RWPE2 (cell line): ENCODE results near the gene ZC3H10.
A peak's percentile ranks its signal among the peaks of the same experiment; 100 is the strongest.

Source experiments
- ATAC-seq: fragments of 200-7000 bp; cut with Tn5 transposase; 3 replicates; pipeline ENCODE4 v1.9.1; 2021; ENCODE audit warnings: low read depth
- DNase-seq: peaks from one replicate; pipeline ENCODE4 v3.0.0-alpha.2; 2020; ENCODE audit warnings: low spot score
- H3K27ac ChIP-seq: fragments of 450-650 bp; 2 replicates; pipeline ENCODE4 v1.5.1; 2017; ENCODE audit warnings: mild to moderate bottlenecking; ENCODE audit not compliant: poor library complexity, severe bottlenecking
- H3K27me3 ChIP-seq: fragments of 250-450 bp; sonication (Bioruptor Pico); 2 replicates; pipeline ENCODE4 v1.5.1; 2021; ENCODE audit warnings: mild to moderate bottlenecking, moderate library complexity; ENCODE audit not compliant: insufficient read depth, poor library complexity, severe bottlenecking
- H3K36me3 ChIP-seq: fragments of 250-450 bp; sonication (Bioruptor Pico); 2 replicates; pipeline ENCODE4 v1.5.1; 2020; ENCODE audit warnings: low read depth, mild to moderate bottlenecking, moderate library complexity
- H3K4me1 ChIP-seq: fragments of 250-450 bp; sonication (Bioruptor Pico); 2 replicates; pipeline ENCODE4 v1.5.1; 2021; ENCODE audit warnings: mild to moderate bottlenecking, moderate library complexity; ENCODE audit not compliant: insufficient read depth, poor library complexity, severe bottlenecking
- H3K4me3 ChIP-seq: fragments of 250-450 bp; sonication (Bioruptor Pico); 2 replicates; pipeline ENCODE4 v1.5.1; 2021; ENCODE audit warnings: mild to moderate bottlenecking, moderate library complexity; ENCODE audit not compliant: severe bottlenecking
- H3K9me3 ChIP-seq: fragments of 250-450 bp; sonication (Bioruptor Pico); 2 replicates; pipeline ENCODE4 v1.5.1; 2021; ENCODE audit warnings: mild to moderate bottlenecking, moderate library complexity; ENCODE audit not compliant: severe bottlenecking
- TF ChIP-seq, protein P1 (sequence below): fragments of 450-650 bp; IDR thresholded peaks from one replicate; pipeline ENCODE4 v1.5.1; 2017; ENCODE audit warnings: mild to moderate bottlenecking, moderate library complexity; ENCODE audit not compliant: poor library complexity, severe bottlenecking

Gene ZC3H10

DNA sequence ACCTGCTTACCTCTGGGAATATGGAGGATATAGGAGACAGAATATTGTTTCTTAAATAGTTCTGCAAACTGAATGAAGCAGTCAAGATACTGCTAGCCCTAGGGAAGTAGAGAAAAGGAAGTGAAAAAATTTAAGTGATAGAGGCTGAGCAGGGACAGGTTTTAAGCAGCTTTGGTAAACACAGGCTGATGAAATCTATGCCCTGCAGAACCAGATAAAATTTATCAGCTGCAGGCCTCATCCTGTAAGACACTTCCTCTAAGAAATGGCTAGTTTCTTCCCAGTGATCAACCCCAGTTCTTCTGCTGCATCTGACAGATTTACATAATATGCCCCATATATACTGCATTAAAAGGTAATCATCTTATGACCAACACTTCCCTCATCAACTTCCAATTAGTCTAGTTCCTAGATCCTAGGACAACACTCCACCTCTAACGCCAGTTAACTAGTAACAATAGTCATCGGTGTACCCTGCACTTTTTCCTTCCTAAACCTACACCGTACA lies 8.7 kb downstream of the ZC3H10 start:
- Histone ChIP-seq H3K4me3 (no peak overlapping the region), H3K36me3 (peaks cover 20% of the 10 kb centered on the region), H3K27me3 (no peaks in the 10 kb centered on the region), H3K27ac (peak overlapping the region; percentile 70), H3K4me1 (peaks cover 18% of the 10 kb centered on the region), H3K9me3 (no peaks in the 10 kb centered on the region)
- ATAC-seq (no peak), DNase-seq (no peak)
- TF ChIP-seq, protein P1, sequence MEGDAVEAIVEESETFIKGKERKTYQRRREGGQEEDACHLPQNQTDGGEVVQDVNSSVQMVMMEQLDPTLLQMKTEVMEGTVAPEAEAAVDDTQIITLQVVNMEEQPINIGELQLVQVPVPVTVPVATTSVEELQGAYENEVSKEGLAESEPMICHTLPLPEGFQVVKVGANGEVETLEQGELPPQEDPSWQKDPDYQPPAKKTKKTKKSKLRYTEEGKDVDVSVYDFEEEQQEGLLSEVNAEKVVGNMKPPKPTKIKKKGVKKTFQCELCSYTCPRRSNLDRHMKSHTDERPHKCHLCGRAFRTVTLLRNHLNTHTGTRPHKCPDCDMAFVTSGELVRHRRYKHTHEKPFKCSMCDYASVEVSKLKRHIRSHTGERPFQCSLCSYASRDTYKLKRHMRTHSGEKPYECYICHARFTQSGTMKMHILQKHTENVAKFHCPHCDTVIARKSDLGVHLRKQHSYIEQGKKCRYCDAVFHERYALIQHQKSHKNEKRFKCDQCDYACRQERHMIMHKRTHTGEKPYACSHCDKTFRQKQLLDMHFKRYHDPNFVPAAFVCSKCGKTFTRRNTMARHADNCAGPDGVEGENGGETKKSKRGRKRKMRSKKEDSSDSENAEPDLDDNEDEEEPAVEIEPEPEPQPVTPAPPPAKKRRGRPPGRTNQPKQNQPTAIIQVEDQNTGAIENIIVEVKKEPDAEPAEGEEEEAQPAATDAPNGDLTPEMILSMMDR = no peak

GRCh38 chr12:56127485-56127887 lies 9.4 kb downstream of the ZC3H10 start:
- TF ChIP-seq, protein P1 = no peak
- H3K27ac ChIP-seq = peak overlapping the region; percentile 70
- H3K4me3 ChIP-seq = peak overlapping the region; percentile 89
- H3K27me3 ChIP-seq = no peaks in the 10 kb centered on the region
- H3K4me1 ChIP-seq = peaks cover 18% of the 10 kb centered on the region
- ATAC-seq (no peak), DNase-seq (no peak)
- peaks cover 27% of the 10 kb centered on the region for H3K36me3 ChIP-seq
- H3K9me3 ChIP-seq = no peaks in the 10 kb centered on the region

DNA sequence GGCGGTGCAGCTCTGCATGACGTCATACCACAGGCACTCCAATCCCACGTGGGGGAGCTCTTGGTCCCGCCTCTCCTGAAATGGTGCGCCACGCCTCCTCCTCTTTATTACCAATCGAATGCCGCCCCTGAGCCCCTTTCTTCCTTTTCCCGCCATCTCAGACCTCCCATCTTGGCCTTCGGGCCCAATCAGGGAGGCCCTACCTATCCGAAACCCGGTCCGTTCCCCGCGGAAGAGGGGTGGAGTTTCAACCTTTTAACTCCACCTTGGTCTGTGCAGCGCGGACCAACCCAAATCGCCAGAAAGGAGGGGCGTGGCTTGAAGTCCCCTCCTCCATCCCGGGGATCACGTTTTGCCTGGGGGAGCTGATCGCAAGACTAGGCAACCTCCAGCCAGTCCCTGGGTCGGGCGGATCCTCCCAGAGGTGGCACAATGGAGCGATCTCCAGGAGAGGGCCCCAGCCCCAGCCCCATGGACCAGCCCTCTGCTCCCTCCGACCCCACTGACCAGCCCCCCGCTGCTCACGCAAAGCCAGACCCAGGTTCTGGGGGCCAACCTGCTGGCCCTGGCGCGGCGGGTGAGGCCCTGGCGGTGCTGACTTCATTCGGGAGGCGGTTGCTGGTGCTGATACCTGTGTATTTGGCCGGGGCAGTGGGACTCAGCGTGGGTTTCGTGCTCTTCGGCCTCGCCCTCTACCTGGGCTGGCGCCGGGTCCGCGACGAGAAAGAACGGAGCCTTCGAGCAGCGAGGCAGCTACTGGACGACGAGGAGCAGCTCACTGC lies 10.0 kb downstream of the ZC3H10 start, which contains the start of gene ESYT1:
Gene ESYT1, plus strand, starts transcription at position 380 of the 782 bp plus-strand sequence. Its CDS starts 53 bp downstream, at position 433.
- Histone ChIP-seq H3K4me3 (peak within 1 kb of the TSS; percentile 89), H3K36me3 (peaks cover 32% of the 10 kb centered on the region), H3K27ac (peak within 1 kb of the TSS; percentile 70), H3K9me3 (no peaks in the 10 kb centered on the region), H3K27me3 (no peaks in the 10 kb centered on the region), H3K4me1 (peaks cover 18% of the 10 kb centered on the region)
- ATAC-seq = peak; percentile 93
- TF ChIP-seq, protein P1 = no peak
- DNase-seq = peak; percentile 99

DNA sequence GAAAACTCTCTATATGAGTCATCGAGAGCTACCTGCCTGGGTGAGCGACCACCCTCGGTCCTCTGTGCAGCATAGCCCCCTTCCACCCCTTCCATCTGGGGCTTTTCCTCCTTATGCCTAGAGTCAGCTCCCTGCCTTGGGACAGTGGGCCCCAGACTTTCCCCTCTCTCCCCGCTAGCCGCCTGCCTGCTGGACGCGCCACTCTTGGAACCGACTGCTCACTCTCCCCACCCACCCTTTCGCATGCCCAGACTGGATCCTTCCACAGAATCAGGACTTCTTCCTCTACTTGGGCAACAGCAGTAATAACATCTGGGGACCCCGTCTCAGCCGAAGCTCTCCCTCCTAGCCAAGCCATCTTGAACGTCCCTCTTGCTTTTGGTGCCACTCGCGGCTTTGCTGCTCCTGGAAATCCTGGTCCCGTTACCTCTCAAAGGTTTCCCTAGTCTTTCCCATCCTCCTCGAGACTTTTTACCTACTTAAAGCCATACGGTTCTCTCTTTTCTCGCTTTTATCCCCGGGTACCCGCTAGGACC lies 10.7 kb downstream of the ZC3H10 start:
- H3K27me3 ChIP-seq = no peaks in the 10 kb centered on the region
- TF ChIP-seq, protein P1 = no peak
- peaks cover 39% of the 10 kb centered on the region for H3K36me3 ChIP-seq
- peak overlapping the region; percentile 89 for H3K4me3 ChIP-seq
- ATAC-seq (peak; percentile 4; the same call in 2 of the 3 replicates), DNase-seq (no peak)
- H3K27ac ChIP-seq = peak overlapping the region; percentile 70
- H3K9me3 ChIP-seq = no peaks in the 10 kb centered on the region
- H3K4me1 ChIP-seq = peaks cover 18% of the 10 kb centered on the region
